Immature natural killer cell (primary cell): ENCODE results near the gene IRX1. TPM values are rescaled to one million over a fixed set of nuclear protein-coding genes. Genes with fewer than 3 reads are reported as not detected.

Source experiments
- DNase-seq, 3 donors: peaks; one replicate each; pipeline ENCODE4 v3.0.0; 2022; ENCODE audit warnings: mixed read lengths in 1 of 3
- H3K27ac Mint-ChIP-seq, 6 donors: one replicate each; pipeline ENCODE4 v1.8.0; 2020; ENCODE audit warnings: mixed read lengths in 6 of 6, mild to moderate bottlenecking in 5 of 6, inconsistent platforms in 4 of 6, moderate library complexity in 3 of 6
- H3K27me3 Mint-ChIP-seq, 3 donors: one replicate each; pipeline ENCODE4 v1.8.0; 2020 to 2021; ENCODE audit warnings: low read depth in 3 of 3, mild to moderate bottlenecking in 3 of 3, mixed read lengths in 3 of 3, moderate library complexity in 3 of 3, inconsistent platforms in 1 of 3
- H3K36me3 Mint-ChIP-seq, 3 donors: one replicate each; pipeline ENCODE4 v1.8.0; 2020; ENCODE audit warnings: mixed read lengths in 3 of 3, inconsistent platforms in 2 of 3, mild to moderate bottlenecking in 2 of 3
- H3K4me1 Mint-ChIP-seq, 2 donors: one replicate each; pipeline ENCODE4 v1.8.0; 2020; ENCODE audit warnings: inconsistent platforms in 2 of 2, mild to moderate bottlenecking in 2 of 2, mixed read lengths in 2 of 2, moderate library complexity in 1 of 2
- H3K4me3 Mint-ChIP-seq, 5 donors: one replicate each; pipeline ENCODE4 v1.8.0; 2020; ENCODE audit warnings: mild to moderate bottlenecking in 5 of 5, mixed read lengths in 5 of 5, inconsistent platforms in 3 of 5, moderate library complexity in 3 of 5
- H3K9me3 Mint-ChIP-seq, 6 donors: one replicate each; pipeline ENCODE4 v1.8.0; 2020; ENCODE audit warnings: mild to moderate bottlenecking in 6 of 6, mixed read lengths in 6 of 6, inconsistent platforms in 4 of 6, moderate library complexity in 3 of 6
- polyA plus RNA-seq, 3 donors: library from polyadenylated mRNA; unstranded; fragments of 300-500 nt; fragmentation: Illumina TruSeq; gene quantifications; one replicate each; pipeline ENCODE4 v1.2.3, GENCODE V29; 2021

The IRX1 gene
- polyA plus RNA-seq, 3 donors from 2014 or later = not detected

DNA sequence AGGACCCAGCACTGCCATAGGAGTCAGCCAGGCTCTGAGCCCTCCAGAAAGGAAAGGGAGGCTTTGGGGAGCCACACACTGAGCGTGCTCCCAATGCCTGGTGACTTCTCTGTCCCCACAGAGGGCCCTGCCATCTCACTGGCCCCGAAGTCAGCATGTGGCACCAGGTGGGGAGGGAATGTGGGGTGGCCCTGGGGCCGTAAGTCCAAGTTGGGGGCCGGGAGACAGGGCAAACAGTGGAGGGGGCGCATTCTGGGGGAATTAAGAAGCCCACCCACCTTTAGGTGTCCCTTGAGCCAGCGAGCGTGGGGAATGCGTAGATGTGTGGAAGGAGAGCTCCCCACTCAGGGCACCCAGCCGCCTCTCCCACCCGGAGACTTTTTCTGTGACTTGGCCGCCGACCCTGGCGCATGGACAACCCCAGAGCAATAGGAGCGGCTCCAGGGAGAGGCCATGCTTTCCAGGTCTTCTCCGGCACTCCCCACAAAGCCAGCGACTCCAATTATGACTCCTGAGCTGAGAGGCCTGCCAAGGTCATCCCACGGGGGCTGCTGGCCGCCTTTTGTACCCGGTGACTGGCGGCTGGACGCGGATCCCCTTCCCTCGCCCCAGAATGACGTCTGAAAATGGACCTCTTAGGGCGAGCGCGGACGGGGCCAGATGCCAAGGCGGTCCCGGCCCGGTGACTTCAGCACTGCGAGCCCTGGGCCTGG, 9.8 kb downstream of the IRX1 start:
- Mint-ChIP-seq H3K36me3 (peaks cover 3 to 4% (median 4%) of the 10 kb centered on the region in 3 donors), H3K4me1 (peaks cover 12 to 15% of the 10 kb centered on the region in 2 donors), H3K4me3 (no peak overlapping the region), H3K27ac (no peak overlapping the region), H3K9me3 (peaks cover 0 to 10% (median 3%) of the 10 kb centered on the region in 6 donors), H3K27me3 (peaks cover 18 to 32% (median 20%) of the 10 kb centered on the region in 3 donors)
- no peak for DNase-seq

- Mint-ChIP-seq H3K4me1 (peaks cover 8 to 12% of the 10 kb centered on the region in 2 donors), H3K36me3 (peaks cover under 1 to 4% (median 2%) of the 10 kb centered on the region in 3 donors), H3K27me3 (peaks cover 15 to 26% (median 18%) of the 10 kb centered on the region in 3 donors), H3K4me3 (no peak overlapping the region), H3K27ac (no peak overlapping the region), H3K9me3 (peaks cover 0 to 9% (median 1%) of the 10 kb centered on the region in 6 donors)
- no peak for DNase-seq
Measured at GRCh38 chr5:3606121-3606831, 10.6 kb downstream of the IRX1 start.

GRCh38 chr5:3607541-3608181, 12.0 kb downstream of the IRX1 start:
- DNase-seq = no peak
- Mint-ChIP-seq H3K4me3 (peak overlapping the region in 1 of 5 donors; percentile 13), H3K9me3 (peaks cover 0 to 9% (median 0%) of the 10 kb centered on the region in 6 donors), H3K4me1 (peaks cover 0 to 4% of the 10 kb centered on the region in 2 donors), H3K27me3 (peaks cover 11 to 22% (median 17%) of the 10 kb centered on the region in 3 donors), H3K27ac (no peak overlapping the region), H3K36me3 (no peaks in the 10 kb centered on the region)

- H3K27ac Mint-ChIP-seq = peak overlapping the region in 1 of 6 donors; percentile 1
- H3K36me3 Mint-ChIP-seq = no peaks in the 10 kb centered on the region
- H3K27me3 Mint-ChIP-seq = peaks cover 3 to 17% (median 14%) of the 10 kb centered on the region in 3 donors
- no peak overlapping the region for H3K4me3 Mint-ChIP-seq
- no peak for DNase-seq
- peaks cover 0 to 10% (median 0%) of the 10 kb centered on the region in 6 donors for H3K9me3 Mint-ChIP-seq
- peaks cover 0 to 1% of the 10 kb centered on the region in 2 donors for H3K4me1 Mint-ChIP-seq
Measured at GRCh38 chr5:3609120-3609681, 13.6 kb downstream of the IRX1 start.

GRCh38 chr5:3612591-3613042, 17.0 kb downstream of the IRX1 start:
- DNase-seq = no peak
- no peak overlapping the region for H3K27ac Mint-ChIP-seq
- H3K36me3 Mint-ChIP-seq = no peaks in the 10 kb centered on the region

GRCh38 chr5:3613726-3614125, 18.1 kb downstream of the IRX1 start:
- H3K4me1 Mint-ChIP-seq = no peaks in the 10 kb centered on the region
- no peaks in the 10 kb centered on the region for H3K36me3 Mint-ChIP-seq
- no peak overlapping the region for H3K27ac Mint-ChIP-seq
- peaks cover 0 to 13% (median 2%) of the 10 kb centered on the region in 3 donors for H3K27me3 Mint-ChIP-seq
- DNase-seq = no peak
- H3K4me3 Mint-ChIP-seq = no peak overlapping the region
- peaks cover 0 to 14% (median 0%) of the 10 kb centered on the region in 6 donors for H3K9me3 Mint-ChIP-seq

More at GRCh38 chr5:3612591-3613042, 17.0 kb downstream of the IRX1 start:
- Mint-ChIP-seq H3K9me3 (peaks cover 0 to 14% (median 0%) of the 10 kb centered on the region in 6 donors), H3K4me1 (no peaks in the 10 kb centered on the region), H3K4me3 (no peak overlapping the region), H3K27me3 (peaks cover 0 to 14% (median 3%) of the 10 kb centered on the region in 3 donors)

DNA sequence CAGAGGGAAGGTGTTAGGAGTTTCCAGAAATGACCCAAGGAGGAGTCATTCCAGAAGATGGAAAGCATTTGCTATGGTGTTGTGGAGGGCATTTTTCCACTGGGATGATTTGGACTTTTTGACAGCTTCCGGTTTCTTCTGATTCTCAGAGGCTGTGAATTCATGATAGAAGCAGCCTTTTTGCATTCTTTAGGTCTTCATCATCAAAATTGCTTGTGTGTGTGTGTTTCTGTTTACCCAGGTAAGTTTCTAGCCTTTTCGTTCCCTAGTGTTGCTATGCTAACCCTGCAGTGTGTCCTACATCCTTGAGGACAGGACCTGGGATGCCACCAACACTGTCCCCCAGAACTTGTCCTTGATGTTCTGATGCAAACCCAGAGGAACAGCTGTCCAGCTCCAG, 19.6 kb downstream of the IRX1 start:
- H3K4me1 Mint-ChIP-seq = no peaks in the 10 kb centered on the region
- DNase-seq = no peak
- H3K36me3 Mint-ChIP-seq = no peaks in the 10 kb centered on the region
- peaks cover 0 to 10% (median 2%) of the 10 kb centered on the region in 3 donors for H3K27me3 Mint-ChIP-seq
- H3K27ac Mint-ChIP-seq = no peak overlapping the region
- H3K9me3 Mint-ChIP-seq = peaks cover 0 to 14% (median 0%) of the 10 kb centered on the region in 6 donors
- no peak overlapping the region for H3K4me3 Mint-ChIP-seq

GRCh38 chr5:3615829-3616228, 20.2 kb downstream of the IRX1 start:
- H3K27me3 Mint-ChIP-seq = peaks cover 2 to 10% (median 2%) of the 10 kb centered on the region in 3 donors
- no peak for DNase-seq
- no peak overlapping the region for H3K27ac Mint-ChIP-seq
- no peaks in the 10 kb centered on the region for H3K4me1 Mint-ChIP-seq
- H3K9me3 Mint-ChIP-seq = peaks cover 0 to 14% (median 0%) of the 10 kb centered on the region in 6 donors
- H3K36me3 Mint-ChIP-seq = no peaks in the 10 kb centered on the region
- no peak overlapping the region for H3K4me3 Mint-ChIP-seq

- Mint-ChIP-seq H3K4me3 (no peak overlapping the region), H3K4me1 (no peaks in the 10 kb centered on the region), H3K27ac (no peak overlapping the region), H3K27me3 (peaks cover 2 to 4% (median 4%) of the 10 kb centered on the region in 3 donors), H3K36me3 (no peaks in the 10 kb centered on the region), H3K9me3 (peaks cover 0 to 14% (median 0%) of the 10 kb centered on the region in 6 donors)
- no peak for DNase-seq
Measured at GRCh38 chr5:3619579-3619978, 23.9 kb downstream of the IRX1 start.

DNA sequence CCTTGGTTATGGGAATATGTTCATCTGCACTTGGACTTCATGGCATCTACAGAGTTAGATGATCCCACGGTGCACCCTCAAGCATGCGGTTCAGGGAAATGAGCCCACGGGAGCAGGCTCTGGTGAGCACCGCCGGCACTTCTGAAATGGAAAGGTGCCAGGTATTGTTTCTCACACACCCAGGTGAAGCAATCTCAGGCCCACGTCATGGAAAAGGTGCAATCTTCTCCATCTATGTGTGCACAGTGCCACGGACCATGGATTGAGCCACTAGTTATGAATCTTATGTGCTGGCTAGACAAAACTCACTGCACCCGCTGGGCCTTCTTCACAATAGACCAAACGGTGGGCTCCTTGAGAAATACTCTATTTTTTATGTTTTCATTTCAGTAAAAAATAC, 27.3 kb downstream of the IRX1 start:
- peaks cover 0 to 4% (median 2%) of the 10 kb centered on the region in 3 donors for H3K27me3 Mint-ChIP-seq
- no peak for DNase-seq
- H3K36me3 Mint-ChIP-seq = no peaks in the 10 kb centered on the region
- H3K27ac Mint-ChIP-seq = no peak overlapping the region
- H3K9me3 Mint-ChIP-seq = peaks cover 0 to 7% (median 0%) of the 10 kb centered on the region in 6 donors
- no peak overlapping the region for H3K4me3 Mint-ChIP-seq
- no peaks in the 10 kb centered on the region for H3K4me1 Mint-ChIP-seq

DNA sequence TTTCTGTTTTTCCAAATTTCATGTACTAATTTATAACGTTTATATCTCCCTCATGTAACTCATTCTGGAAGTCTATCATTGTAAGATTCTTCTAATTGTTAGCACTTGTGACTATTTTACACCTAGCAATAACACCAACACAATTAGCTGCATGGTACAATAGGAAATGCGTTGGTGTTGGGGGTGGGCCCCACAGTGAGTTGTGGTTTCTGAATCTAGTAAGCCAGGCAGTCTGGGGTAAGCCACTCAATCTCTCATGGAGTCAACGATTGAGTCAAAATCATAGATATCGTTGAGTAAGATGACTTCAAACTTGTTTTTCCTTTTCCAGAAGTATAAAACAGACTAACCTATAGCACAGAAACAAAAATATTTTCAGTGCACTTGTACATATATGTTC, 30.0 kb downstream of the IRX1 start:
- Mint-ChIP-seq H3K27me3 (peaks cover 0 to 4% (median 0%) of the 10 kb centered on the region in 3 donors), H3K4me3 (no peak overlapping the region), H3K4me1 (no peaks in the 10 kb centered on the region), H3K36me3 (no peaks in the 10 kb centered on the region), H3K27ac (no peak overlapping the region), H3K9me3 (peaks cover 0 to 10% (median 0%) of the 10 kb centered on the region in 6 donors)
- no peak for DNase-seq

- Mint-ChIP-seq H3K9me3 (peaks cover 0 to 10% (median 0%) of the 10 kb centered on the region in 6 donors), H3K4me1 (no peaks in the 10 kb centered on the region), H3K4me3 (no peak overlapping the region), H3K27me3 (peaks cover 0 to 4% (median 0%) of the 10 kb centered on the region in 3 donors), H3K27ac (no peak overlapping the region), H3K36me3 (no peaks in the 10 kb centered on the region)
- DNase-seq = no peak
Measured at GRCh38 chr5:3634061-3634460, 38.4 kb downstream of the IRX1 start.

GRCh38 chr5:3639175-3639574, 43.5 kb downstream of the IRX1 start:
- H3K9me3 Mint-ChIP-seq = peaks cover 0 to 10% (median 0%) of the 10 kb centered on the region in 6 donors
- no peaks in the 10 kb centered on the region for H3K4me1 Mint-ChIP-seq
- H3K36me3 Mint-ChIP-seq = no peaks in the 10 kb centered on the region
- no peak for DNase-seq
- H3K27me3 Mint-ChIP-seq = peaks cover 0 to 5% (median 3%) of the 10 kb centered on the region in 3 donors
- no peak overlapping the region for H3K27ac Mint-ChIP-seq
- H3K4me3 Mint-ChIP-seq = no peak overlapping the region
